Skeletal muscle satellite cell (primary cell): ENCODE measurements around the gene BICRAL.
A peak's percentile ranks its signal among the peaks of the same experiment; 100 is the strongest.
"Not testable (repeated sequence)": the region's sequence is repeated elsewhere in the genome, so short reads cannot be mapped to it uniquely, and the experiment has no call there.

Experiments
- H3K27me3 ChIP-seq: 2 replicates; pipeline ENCODE4 v1.7.0; 2013; ENCODE audit warnings: low read length; ENCODE audit not compliant: control insufficient read depth, insufficient read depth
- H3K36me3 ChIP-seq: 2 replicates; pipeline ENCODE4 v1.7.0; 2013; ENCODE audit warnings: mild to moderate bottlenecking, control low read depth, low read length; ENCODE audit not compliant: insufficient read depth
- H3K4me1 ChIP-seq: 2 replicates; pipeline ENCODE4 v1.7.0; 2013; ENCODE audit warnings: low read length; ENCODE audit not compliant: control insufficient read depth, insufficient read depth
- H3K4me2 ChIP-seq: 2 replicates; pipeline ENCODE4 v1.7.0; 2013; ENCODE audit warnings: mild to moderate bottlenecking, low read length
- H3K4me3 ChIP-seq: 2 replicates; pipeline ENCODE4 v1.7.0; 2013; ENCODE audit warnings: low read length
- H3K9ac ChIP-seq: 2 replicates; pipeline ENCODE4 v1.7.0; 2013; ENCODE audit warnings: mild to moderate bottlenecking, low read depth, low read length, moderate library complexity
- H3K9me3 ChIP-seq: replicated peaks from 2 replicates; pipeline ENCODE4 v1.7.0; 2013; ENCODE audit warnings: mild to moderate bottlenecking, control low read depth, low read length

The BICRAL gene

GRCh38 chr6:42766163-42766670 lies 15.6 kb upstream of the BICRAL start:
- Histone ChIP-seq H3K4me3 (no peak overlapping the region), H3K27me3 (no peaks in the 10 kb centered on the region), H3K9ac (no peak overlapping the region), H3K9me3 (no peaks in the 10 kb centered on the region), H3K4me1 (peaks cover 12% of the 10 kb centered on the region), H3K36me3 (no peaks in the 10 kb centered on the region), H3K4me2 (peak overlapping the region; percentile 15)

- Histone ChIP-seq H3K9me3 (no peaks in the 10 kb centered on the region), H3K4me1 (peaks cover 12% of the 10 kb centered on the region), H3K36me3 (no peaks in the 10 kb centered on the region), H3K27me3 (no peaks in the 10 kb centered on the region), H3K4me3 (no peak overlapping the region), H3K4me2 (no peak overlapping the region), H3K9ac (no peak overlapping the region)
These were observed 12.8 kb upstream of the BICRAL start for GRCh38 chr6:42769051-42769450.

GRCh38 chr6:42769836-42770235 lies 12.0 kb upstream of the BICRAL start:
- H3K4me3 ChIP-seq = no peak overlapping the region
- H3K4me1 ChIP-seq = peaks cover 15% of the 10 kb centered on the region
- H3K27me3 ChIP-seq = no peaks in the 10 kb centered on the region
- no peak overlapping the region for H3K4me2 ChIP-seq
- H3K9ac ChIP-seq = no peak overlapping the region
- no peaks in the 10 kb centered on the region for H3K36me3 ChIP-seq
- no peaks in the 10 kb centered on the region for H3K9me3 ChIP-seq

- Histone ChIP-seq H3K36me3 (no peaks in the 10 kb centered on the region), H3K9ac (no peak overlapping the region), H3K27me3 (no peaks in the 10 kb centered on the region), H3K9me3 (no peaks in the 10 kb centered on the region), H3K4me2 (no peak overlapping the region), H3K4me1 (peaks cover 3% of the 10 kb centered on the region), H3K4me3 (no peak overlapping the region)
These were observed 10.1 kb upstream of the BICRAL start for GRCh38 chr6:42771741-42772100.

- H3K9ac ChIP-seq = no peak overlapping the region
- no peaks in the 10 kb centered on the region for H3K9me3 ChIP-seq
- peaks cover 20% of the 10 kb centered on the region for H3K4me1 ChIP-seq
- H3K4me3 ChIP-seq = no peak overlapping the region
- H3K4me2 ChIP-seq = no peak overlapping the region
- no peaks in the 10 kb centered on the region for H3K36me3 ChIP-seq
- H3K27me3 ChIP-seq = no peaks in the 10 kb centered on the region
These were observed 7.7 kb upstream of the BICRAL start for GRCh38 chr6:42774201-42774600.

- H3K4me1 ChIP-seq = peaks cover 23% of the 10 kb centered on the region
- H3K4me3 ChIP-seq, H3K36me3 ChIP-seq, H3K9me3 ChIP-seq, H3K4me2 ChIP-seq, H3K27me3 ChIP-seq, H3K9ac ChIP-seq: not testable (repeated sequence)
These were observed 6.9 kb upstream of the BICRAL start for GRCh38 chr6:42774821-42775487.

GRCh38 chr6:42777126-42777822 lies 4.6 kb upstream of the BICRAL start:
- Histone ChIP-seq H3K4me1 (peaks cover 32% of the 10 kb centered on the region), H3K27me3 (no peaks in the 10 kb centered on the region), H3K4me3 (no peak overlapping the region), H3K9ac (no peak overlapping the region), H3K36me3 (no peaks in the 10 kb centered on the region), H3K4me2 (peak overlapping the region; percentile 20), H3K9me3 (no peaks in the 10 kb centered on the region)

GRCh38 chr6:42778122-42778521 lies 3.7 kb upstream of the BICRAL start:
- H3K4me1 ChIP-seq = peaks cover 32% of the 10 kb centered on the region
- H3K4me2 ChIP-seq = no peak overlapping the region
- no peaks in the 10 kb centered on the region for H3K9me3 ChIP-seq
- H3K9ac ChIP-seq = no peak overlapping the region
- no peak overlapping the region for H3K4me3 ChIP-seq
- no peaks in the 10 kb centered on the region for H3K27me3 ChIP-seq
- no peaks in the 10 kb centered on the region for H3K36me3 ChIP-seq

GRCh38 chr6:42779521-42779920 lies 2.3 kb upstream of the BICRAL start:
- H3K9me3 ChIP-seq = no peaks in the 10 kb centered on the region
- H3K27me3 ChIP-seq = no peaks in the 10 kb centered on the region
- peaks cover 34% of the 10 kb centered on the region for H3K4me1 ChIP-seq
- no peak overlapping the region for H3K4me3 ChIP-seq
- H3K36me3 ChIP-seq = no peaks in the 10 kb centered on the region
- H3K4me2 ChIP-seq = no peak overlapping the region
- no peak overlapping the region for H3K9ac ChIP-seq

- Histone ChIP-seq H3K4me2 (peak overlapping the region; percentile 75), H3K4me1 (peaks cover 42% of the 10 kb centered on the region), H3K9me3 (no peaks in the 10 kb centered on the region), H3K9ac (peak overlapping the region; percentile 100), H3K36me3 (no peaks in the 10 kb centered on the region), H3K27me3 (no peaks in the 10 kb centered on the region), H3K4me3 (peak overlapping the region; percentile 96)
These were observed 381 bp upstream of the BICRAL start for GRCh38 chr6:42781546-42781795.

- H3K4me2 ChIP-seq = peak overlapping the region; percentile 80
- H3K4me1 ChIP-seq = peaks cover 39% of the 10 kb centered on the region
- peak overlapping the region; percentile 96 for H3K4me3 ChIP-seq
- H3K27me3 ChIP-seq = no peaks in the 10 kb centered on the region
- peak overlapping the region; percentile 100 for H3K9ac ChIP-seq
- H3K36me3 ChIP-seq = no peaks in the 10 kb centered on the region
- no peaks in the 10 kb centered on the region for H3K9me3 ChIP-seq
These were observed 881 bp downstream of the BICRAL start for GRCh38 chr6:42782689-42783176.
